B cell (primary cell): ENCODE measurements around the gene D2HGDH.

Experiments
- CTCF ChIP-seq: fragments of 200-600 bp; IDR thresholded peaks from one replicate; pipeline ENCODE4 v1.8.0; 2022; ENCODE audit warnings: antibody characterized with exemption, mild to moderate bottlenecking
- EZH2 ChIP-seq: IDR thresholded peaks from 2 replicates; pipeline ENCODE4 v1.6.1; 2012; ENCODE audit warnings: borderline replicate concordance, low read depth, mild to moderate bottlenecking, moderate library complexity, low read length; ENCODE audit not compliant: insufficient read depth, poor library complexity, severe bottlenecking

- TF ChIP-seq EZH2 (no peak), CTCF (no peak)
Observed at GRCh38 chr2:241751152-241751551, 16.7 kb downstream of the D2HGDH start.
